Cardiac muscle cell (in vitro differentiated cells and primary cell): Measurements from ENCODE around the gene ZNRF4. TPM values are rescaled to one million over a fixed set of nuclear protein-coding genes. Genes with fewer than 3 reads are reported as not detected.
"Not testable (repeated sequence)": the region's sequence is repeated elsewhere in the genome, so short reads cannot be mapped to it uniquely, and the experiment has no call there.

Experiments
- DNase-seq, 2 donors: peaks; one replicate each; pipeline versions ENCODE4 v3.0.0 to v3.0.0-alpha.2; 2010 to 2017; ENCODE audit warnings: low read depth in 1 of 2, low spot score in 1 of 2
- H3K27ac ChIP-seq: fragments of 200-600 bp; sonication (generic); 2 replicates; pipeline ENCODE4 v1.5.1; 2016
- H3K27me3 ChIP-seq: fragments of 200-600 bp; sonication (generic); 2 replicates; pipeline ENCODE4 v1.6.0; 2016; ENCODE audit warnings: control low read depth
- H3K36me3 ChIP-seq: fragments of 200-600 bp; sonication (generic); 2 replicates; pipeline ENCODE4 v1.5.1; 2016; ENCODE audit warnings: control low read depth
- H3K4me1 ChIP-seq: fragments of 200-600 bp; sonication (generic); 2 replicates; pipeline ENCODE4 v1.8.1; 2017; ENCODE audit warnings: low read depth, mild to moderate bottlenecking, mixed run types
- H3K4me3 ChIP-seq: fragments of 200-600 bp; sonication (generic); 2 replicates; pipeline ENCODE4 v1.5.1; 2016; ENCODE audit warnings: mild to moderate bottlenecking
- H3K9me3 ChIP-seq: fragments of 200-600 bp; sonication (generic); 2 replicates; pipeline ENCODE4 v1.5.1; 2017; ENCODE audit warnings: low read depth, mild to moderate bottlenecking, control low read depth
- CTCF ChIP-seq: IDR thresholded peaks from 2 replicates; pipeline ENCODE4 v1.5.1; 2012; ENCODE audit warnings: low read depth, mild to moderate bottlenecking, low read length
- polyA plus RNA-seq: library from polyadenylated mRNA; unstranded; fragments of >200 nt; fragmentation: Nextera tagmentation; extraction: Ambion mirVana; gene quantifications from 2 replicates; pipeline ENCODE4 v1.2.1, GENCODE V29; 2016
- total RNA-seq: library from RNA; depleted of rRNA; stranded (reverse); fragments of >200 nt; gene quantifications from 2 replicates; pipeline ENCODE4 v1.2.3, GENCODE V29; 2016

The ZNRF4 gene
- total RNA-seq (not detected in 2 replicates), polyA plus RNA-seq (0.60 TPM in 1 of 2 replicates, not detected in the other)

GRCh38 chr19:5455367-5456129 is at the start of gene ZNRF4:
ZNRF4 (plus strand) TSS chr19:5455417; CDS start chr19:5455492, 75 bp downstream.
- Histone ChIP-seq H3K4me1 (no peaks in the 10 kb centered on the region), H3K4me3 (no peak within 1 kb of the TSS), H3K36me3 (no peaks in the 10 kb centered on the region), H3K9me3 (no peaks in the 10 kb centered on the region), H3K27ac (no peak within 1 kb of the TSS), H3K27me3 (peaks cover 9% of the 10 kb centered on the region)
- no peak for DNase-seq
- TF ChIP-seq CTCF: no peak

- H3K27me3 ChIP-seq: peaks cover 44% of the 10 kb centered on the region
- H3K9me3 ChIP-seq, H3K36me3 ChIP-seq, H3K4me3 ChIP-seq, H3K4me1 ChIP-seq, DNase-seq, H3K27ac ChIP-seq: not testable (repeated sequence)
Measured at GRCh38 chr19:5406198-5406597, 49.0 kb upstream of the ZNRF4 start.

GRCh38 chr19:5406816-5407215 is 48.4 kb upstream of the ZNRF4 start:
- no peaks in the 10 kb centered on the region for H3K36me3 ChIP-seq
- H3K27me3 ChIP-seq: peaks cover 37% of the 10 kb centered on the region

GRCh38 chr19:5407356-5407755 is 47.9 kb upstream of the ZNRF4 start:
- TF ChIP-seq CTCF: no peak
- H3K4me1 ChIP-seq: no peaks in the 10 kb centered on the region
- H3K36me3 ChIP-seq: no peaks in the 10 kb centered on the region
- DNase-seq: peak in 1 of 2 donors; percentile 11
- H3K27me3 ChIP-seq: peaks cover 37% of the 10 kb centered on the region
- no peak overlapping the region for H3K27ac ChIP-seq
- no peaks in the 10 kb centered on the region for H3K9me3 ChIP-seq
- no peak overlapping the region for H3K4me3 ChIP-seq

More at GRCh38 chr19:5406816-5407215, 48.4 kb upstream of the ZNRF4 start:
- no peak overlapping the region for H3K27ac ChIP-seq
- no peaks in the 10 kb centered on the region for H3K4me1 ChIP-seq
- H3K4me3 ChIP-seq: no peak overlapping the region
- DNase-seq: no peak
- TF ChIP-seq CTCF: no peak
- H3K9me3 ChIP-seq: no peaks in the 10 kb centered on the region

- no peak overlapping the region for H3K27ac ChIP-seq
Measured at GRCh38 chr19:5417495-5418436, 37.5 kb upstream of the ZNRF4 start.

More at GRCh38 chr19:5417495-5418436, 37.5 kb upstream of the ZNRF4 start:
- H3K27me3 ChIP-seq: peaks cover 42% of the 10 kb centered on the region
- H3K9me3 ChIP-seq: no peaks in the 10 kb centered on the region
- DNase-seq: no peak
- TF ChIP-seq CTCF: no peak
- H3K36me3 ChIP-seq: no peaks in the 10 kb centered on the region
- H3K4me1 ChIP-seq: no peaks in the 10 kb centered on the region
- H3K4me3 ChIP-seq: no peak overlapping the region
